ENCODE data around the gene SEL1L3.

Gene SEL1L3

DNA sequence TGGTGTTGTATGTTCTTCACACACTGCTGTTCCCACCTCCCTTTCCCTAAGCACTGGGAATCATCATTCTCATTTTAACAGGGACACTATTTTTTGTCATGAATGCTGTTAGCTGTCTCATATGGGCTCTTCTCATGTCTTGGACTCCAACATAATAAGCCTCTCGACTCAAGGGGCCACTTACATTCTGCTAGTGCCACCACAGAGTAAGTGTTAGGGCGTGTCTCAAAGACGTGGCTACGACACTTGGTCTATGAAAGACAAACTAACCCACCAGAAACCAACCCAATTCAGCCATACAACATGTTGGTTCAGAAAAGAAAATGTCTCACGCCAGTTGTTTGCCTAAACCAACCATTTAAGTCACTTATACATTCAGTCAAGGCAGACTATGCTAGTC is 32.2 kb downstream of the SEL1L3 start:
- TF ChIP-seq, protein P1, sequence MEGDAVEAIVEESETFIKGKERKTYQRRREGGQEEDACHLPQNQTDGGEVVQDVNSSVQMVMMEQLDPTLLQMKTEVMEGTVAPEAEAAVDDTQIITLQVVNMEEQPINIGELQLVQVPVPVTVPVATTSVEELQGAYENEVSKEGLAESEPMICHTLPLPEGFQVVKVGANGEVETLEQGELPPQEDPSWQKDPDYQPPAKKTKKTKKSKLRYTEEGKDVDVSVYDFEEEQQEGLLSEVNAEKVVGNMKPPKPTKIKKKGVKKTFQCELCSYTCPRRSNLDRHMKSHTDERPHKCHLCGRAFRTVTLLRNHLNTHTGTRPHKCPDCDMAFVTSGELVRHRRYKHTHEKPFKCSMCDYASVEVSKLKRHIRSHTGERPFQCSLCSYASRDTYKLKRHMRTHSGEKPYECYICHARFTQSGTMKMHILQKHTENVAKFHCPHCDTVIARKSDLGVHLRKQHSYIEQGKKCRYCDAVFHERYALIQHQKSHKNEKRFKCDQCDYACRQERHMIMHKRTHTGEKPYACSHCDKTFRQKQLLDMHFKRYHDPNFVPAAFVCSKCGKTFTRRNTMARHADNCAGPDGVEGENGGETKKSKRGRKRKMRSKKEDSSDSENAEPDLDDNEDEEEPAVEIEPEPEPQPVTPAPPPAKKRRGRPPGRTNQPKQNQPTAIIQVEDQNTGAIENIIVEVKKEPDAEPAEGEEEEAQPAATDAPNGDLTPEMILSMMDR (IDR thresholded peaks at IDR 0.05; ENCODE audit: control extremely low read depth, extremely low read depth, low read depth, missing control alignments): no peak
- ChIA-PET CTCF (no interaction called here), POLR2A (no interaction called here)
- DNase-seq (ENCODE audit: extremely low spot score): no peak

DNA sequence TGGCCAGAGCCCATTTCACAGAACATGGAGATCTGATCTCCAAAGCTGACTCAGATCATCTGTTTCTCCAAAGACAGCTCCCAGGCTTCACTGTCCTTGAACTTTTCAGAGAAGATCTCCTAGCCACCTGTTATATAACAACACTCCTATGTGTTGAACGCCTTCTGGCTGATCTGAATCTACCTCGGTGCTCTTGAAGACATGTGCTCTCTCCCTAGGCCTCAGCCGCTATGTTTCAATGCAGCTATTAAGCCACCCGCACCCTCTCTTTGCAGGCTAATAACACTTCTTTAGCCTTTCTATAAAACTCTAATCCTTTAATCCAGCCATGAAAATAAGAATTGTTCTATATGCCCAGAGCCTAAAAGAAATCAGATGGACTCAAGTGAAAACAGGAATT is 34.9 kb downstream of the SEL1L3 start:
- POLR2A ChIA-PET: no interaction called here
- TF ChIP-seq, protein P1 (IDR thresholded peaks at IDR 0.05; ENCODE audit: control extremely low read depth, extremely low read depth, low read depth, missing control alignments): no peak
- DNase-seq (ENCODE audit: extremely low spot score): no peak
- CTCF ChIA-PET: interaction anchor here (0.7 to 1.1 kb wide), 3 partner anchors 11 to 386 kb away, joined by 3 read pairs; no protein-coding TSS in a partner anchor

DNA sequence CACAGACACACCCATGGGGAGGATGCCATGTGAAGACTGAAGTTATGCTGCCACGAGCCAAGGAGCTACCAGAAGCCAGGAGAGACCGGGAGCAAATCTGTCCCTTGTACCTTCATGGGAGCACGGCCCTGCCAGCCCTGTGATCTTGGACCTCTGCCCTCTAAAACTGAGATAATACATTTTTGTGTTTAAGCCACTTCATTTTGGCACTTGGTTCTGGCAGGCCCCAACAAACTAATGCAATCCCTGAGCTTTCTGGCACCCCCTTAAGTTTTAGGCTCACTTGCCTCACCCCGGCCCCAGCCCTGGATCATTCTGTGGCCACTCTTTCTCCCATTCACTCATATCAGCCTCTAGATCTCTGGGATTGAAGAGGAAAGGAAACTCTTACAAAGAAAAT is 35.4 kb downstream of the SEL1L3 start:
- TF ChIP-seq, protein P1 (IDR thresholded peaks at IDR 0.05; ENCODE audit: control extremely low read depth, extremely low read depth, low read depth, missing control alignments): no peak
- CTCF ChIA-PET: interaction anchor here (0.6 to 1.1 kb wide), 3 partner anchors 11 to 385 kb away, joined by 3 read pairs; no protein-coding TSS in a partner anchor
- DNase-seq (ENCODE audit: extremely low spot score): no peak
- POLR2A ChIA-PET: no interaction called here

GRCh38 chr4:25826074-25826752 is 36.6 kb downstream of the SEL1L3 start:
- TF ChIP-seq, protein P1 (IDR thresholded peaks at IDR 0.05; ENCODE audit: control extremely low read depth, extremely low read depth, low read depth, missing control alignments): no peak
- no peak for DNase-seq (ENCODE audit: extremely low spot score)
- ChIA-PET POLR2A (no interaction called here), CTCF (interaction anchor here (1.6 to 2.3 kb wide), 3 partner anchors 9 to 44 kb away, joined by 3 to 7 read pairs (median 4); no protein-coding TSS in a partner anchor)

- TF ChIP-seq, protein P1 (IDR thresholded peaks at IDR 0.05; ENCODE audit: control extremely low read depth, extremely low read depth, low read depth, missing control alignments): no peak
- no peak for DNase-seq (ENCODE audit: extremely low spot score)
- POLR2A ChIA-PET: no interaction called here
- CTCF ChIA-PET: no interaction called here
Measured at GRCh38 chr4:25823632-25824031, 39.2 kb downstream of the SEL1L3 start.

DNA sequence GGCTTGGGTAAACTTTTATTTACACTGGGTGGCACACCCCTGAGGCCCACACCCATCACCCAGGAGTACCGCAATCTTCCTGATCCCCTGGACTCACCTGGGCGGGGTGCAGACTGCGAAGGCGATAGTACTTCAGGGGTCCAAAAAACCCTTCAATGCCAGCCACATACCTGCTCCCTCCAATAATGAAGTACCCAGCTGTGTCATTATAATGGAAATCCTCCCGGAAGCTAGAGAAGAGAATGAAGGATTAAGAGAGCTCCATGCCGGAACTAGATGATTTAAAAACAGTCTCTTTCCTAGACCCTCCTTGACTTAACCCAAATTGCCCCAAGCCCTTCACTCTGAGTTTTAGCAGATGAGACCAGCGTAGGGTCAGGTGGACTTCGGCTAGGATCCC is 40.9 kb downstream of the SEL1L3 start:
- POLR2A ChIA-PET: no interaction called here
- TF ChIP-seq, protein P1 (IDR thresholded peaks at IDR 0.05; ENCODE audit: control extremely low read depth, extremely low read depth, low read depth, missing control alignments): no peak
- no peak for DNase-seq (ENCODE audit: extremely low spot score)
- CTCF ChIA-PET: no interaction called here
